Subcutaneous adipose tissue (tissue), 4 donors: ENCODE results near the gene BCL7A. TPM values are rescaled to one million over a fixed set of nuclear protein-coding genes. Genes with fewer than 3 reads are reported as not detected.

Experiments
- CTCF ChIP-seq: fragments of 450-650 bp; IDR thresholded peaks from one replicate; pipeline ENCODE4 v1.5.1; 2016; ENCODE audit warnings: low read depth, mild to moderate bottlenecking, control low read depth, antibody characterized with exemption, moderate library complexity
- total RNA-seq, 4 donors: library from RNA; depleted of rRNA; stranded (reverse); fragments of >200 nt; gene quantifications; one replicate each; pipeline ENCODE4 v1.1.0, GENCODE V29; 2016

Gene BCL7A
- total RNA-seq, 4 donors from 2014 or later: 2.1 to 7.3 (median 3.7) TPM

- TF ChIP-seq CTCF: no peak
These were observed 71.6 kb downstream of the BCL7A start for GRCh38 chr12:122093098-122093883.

- TF ChIP-seq CTCF: no peak
These were observed 72.6 kb downstream of the BCL7A start for GRCh38 chr12:122094137-122094734.

- TF ChIP-seq CTCF: no peak
These were observed 73.3 kb downstream of the BCL7A start for GRCh38 chr12:122094735-122095631.

GRCh38 chr12:122096014-122096413 is 74.3 kb downstream of the BCL7A start:
- no peak for TF ChIP-seq CTCF

- no peak for TF ChIP-seq CTCF
These were observed 75.0 kb downstream of the BCL7A start for GRCh38 chr12:122096591-122097149.

GRCh38 chr12:122097584-122097926 is 75.9 kb downstream of the BCL7A start:
- TF ChIP-seq CTCF: no peak
